ENCODE results near the gene PPP2R3A. TPM values are rescaled to one million over a fixed set of nuclear protein-coding genes. Genes with fewer than 3 reads are reported as not detected.
"Not testable (repeated sequence)": the region's sequence is repeated elsewhere in the genome, so short reads cannot be mapped to it uniquely, and the experiment has no call there.

The PPP2R3A gene
- total RNA-seq, 2 donors from 2014 or later = 11.2 to 22.4 TPM

DNA sequence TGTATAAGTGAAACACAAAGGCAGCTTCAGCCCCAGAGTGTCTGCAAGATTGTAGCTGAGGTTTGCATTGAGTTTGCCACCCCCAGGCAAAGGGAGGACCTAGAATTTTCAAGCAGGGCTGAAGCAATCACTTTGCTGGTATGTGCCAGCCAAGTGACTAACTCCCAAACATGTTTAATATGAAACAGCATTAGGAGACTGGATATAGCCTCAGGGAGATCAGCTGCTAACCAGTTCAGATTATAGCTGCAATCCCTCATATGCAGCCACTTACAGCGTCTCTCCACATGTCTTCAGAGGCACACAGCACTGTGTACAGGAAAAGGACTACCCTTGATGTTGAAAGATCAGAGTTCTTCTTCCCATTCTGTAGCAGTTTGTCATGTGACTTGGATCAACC, 38.4 kb upstream of the PPP2R3A start:
- Histone ChIP-seq H3K4me3 (no peak overlapping the region), H3K4me1 (peaks cover 10% of the 10 kb centered on the region), H3K36me3 (replicated peaks in 1 of 2; ENCODE audit: insufficient read depth in 1 of 2, low read depth in 2 of 2) (no peaks in the 10 kb centered on the region), H3K27ac (no peak overlapping the region), H3K27me3 (no peaks in the 10 kb centered on the region), H3K9me3 (no peaks in the 10 kb centered on the region)
- TF ChIP-seq POLR2A (IDR thresholded peaks at IDR 0.05) (no peak), CTCF (IDR thresholded peaks at IDR 0.05) (no peak)
- DNase-seq (no peak), ATAC-seq (no peak)
- intact Hi-C loops (cut with DNase I) = no loop called here
- 69 to 93% methylated on average over 1 of the region's 1 CpG for WGBS, 2 donors

- WGBS, 2 donors = 71 to 91% methylated on average over 1 of the region's 1 CpG
- ATAC-seq = peak; percentile 18
Measured at GRCh38 chr3:135929670-135930069, 35.9 kb upstream of the PPP2R3A start.

DNA sequence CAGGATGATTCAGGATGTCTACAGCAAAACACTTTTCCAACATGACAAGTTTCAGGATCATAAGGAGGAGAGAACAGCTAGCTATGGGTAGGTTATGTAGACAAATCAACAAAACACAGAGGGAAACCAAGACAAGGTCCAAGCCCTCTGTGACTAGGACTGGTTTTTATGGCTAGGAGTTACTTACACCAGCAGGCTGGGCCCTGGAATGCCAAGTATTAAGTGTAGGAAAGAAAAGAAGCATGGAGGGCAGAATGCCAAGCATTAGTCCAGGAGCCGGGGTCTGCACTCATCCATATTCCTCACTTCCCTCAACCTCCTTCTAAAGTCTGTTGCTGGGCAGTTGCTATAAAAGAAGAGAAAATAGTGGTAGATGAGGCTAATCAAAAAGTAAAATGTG, 35.3 kb upstream of the PPP2R3A start:
- intact Hi-C loops (cut with DNase I) = no loop called here
- Histone ChIP-seq H3K9me3 (no peaks in the 10 kb centered on the region), H3K4me1 (no peaks in the 10 kb centered on the region), H3K36me3 (replicated peaks in 1 of 2; ENCODE audit: insufficient read depth in 1 of 2, low read depth in 2 of 2) (no peaks in the 10 kb centered on the region), H3K27me3 (no peaks in the 10 kb centered on the region), H3K27ac (no peak overlapping the region), H3K4me3 (no peak overlapping the region)
- ATAC-seq (no peak), DNase-seq (no peak)
- no peak for TF ChIP-seq POLR2A (IDR thresholded peaks at IDR 0.05)
- TF ChIP-seq CTCF (IDR thresholded peaks at IDR 0.05) = no peak
- 86 to 91% methylated on average over 1 of the region's 1 CpG for WGBS, 2 donors

More at GRCh38 chr3:135929670-135930069, 35.9 kb upstream of the PPP2R3A start:
- no peaks in the 10 kb centered on the region for H3K9me3 ChIP-seq
- H3K27me3 ChIP-seq = no peaks in the 10 kb centered on the region
- intact Hi-C loops (cut with DNase I) = no loop called here
- DNase-seq = peak; percentile 17 to 44 (median 27)
- no peak overlapping the region for H3K27ac ChIP-seq
- TF ChIP-seq CTCF (IDR thresholded peaks at IDR 0.05) (no peak), POLR2A (IDR thresholded peaks at IDR 0.05) (no peak)
- H3K4me3 ChIP-seq = no peak overlapping the region
- no peaks in the 10 kb centered on the region for H3K36me3 ChIP-seq (replicated peaks in 1 of 2; ENCODE audit: insufficient read depth in 1 of 2, low read depth in 2 of 2)
- no peaks in the 10 kb centered on the region for H3K4me1 ChIP-seq

DNA sequence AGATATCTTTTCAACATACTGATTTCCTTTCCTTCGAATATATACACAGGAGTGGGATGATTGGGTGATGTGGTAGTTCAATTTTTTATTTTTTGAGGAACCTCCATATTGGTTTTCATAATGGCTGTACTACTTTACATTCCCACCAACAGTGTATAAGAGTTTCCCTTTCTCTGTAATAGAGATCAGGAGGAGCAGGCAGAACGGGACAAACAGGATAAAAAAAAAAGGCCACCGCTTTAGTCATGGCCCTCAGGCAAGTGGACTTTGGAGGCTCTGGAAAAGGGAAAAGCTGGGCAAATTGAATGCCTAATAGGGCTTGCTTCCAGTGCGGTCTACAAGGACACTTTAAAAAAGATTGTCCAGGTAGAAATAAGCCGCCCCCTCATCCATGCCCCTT, 30.4 kb upstream of the PPP2R3A start:
- H3K36me3 ChIP-seq (replicated peaks in 1 of 2; ENCODE audit: insufficient read depth in 1 of 2, low read depth in 2 of 2); H3K9me3 ChIP-seq; H3K4me1 ChIP-seq; H3K27me3 ChIP-seq; H3K4me3 ChIP-seq; DNase-seq; intact Hi-C loops (cut with DNase I); ATAC-seq; H3K27ac ChIP-seq: not testable (repeated sequence)
- 79 to 81% methylated on average over 5 of the region's 5 CpGs for WGBS, 2 donors

DNA sequence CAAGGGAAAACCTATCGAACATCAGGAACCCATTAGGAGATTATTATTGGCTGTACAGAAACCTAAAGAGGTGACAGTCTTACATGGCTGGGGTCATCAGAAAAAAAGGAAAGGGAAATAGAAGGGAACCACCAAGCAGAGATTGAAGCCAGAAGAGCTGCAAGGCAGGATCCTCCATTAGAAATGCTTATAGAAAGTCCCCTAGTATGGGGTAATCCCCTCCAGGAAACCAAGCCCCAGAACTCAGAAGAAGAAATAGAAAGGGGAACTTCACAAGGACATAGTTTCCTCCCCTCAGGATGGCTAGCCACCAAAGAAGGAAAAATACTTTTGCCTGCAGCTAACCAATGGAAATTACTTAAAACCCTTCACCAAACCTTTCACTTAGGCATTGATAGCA, 27.8 kb upstream of the PPP2R3A start:
- H3K27ac ChIP-seq; DNase-seq; H3K9me3 ChIP-seq; intact Hi-C loops (cut with DNase I); H3K27me3 ChIP-seq; H3K4me3 ChIP-seq; H3K36me3 ChIP-seq (replicated peaks in 1 of 2; ENCODE audit: insufficient read depth in 1 of 2, low read depth in 2 of 2); ATAC-seq; H3K4me1 ChIP-seq: not testable (repeated sequence)
- 76% methylated on average over 1 of the region's 1 CpG for WGBS, 2 donors

- no peak for DNase-seq
- Histone ChIP-seq H3K27me3 (no peaks in the 10 kb centered on the region), H3K27ac (no peak overlapping the region), H3K4me3 (no peak overlapping the region), H3K9me3 (peaks cover 0 to 5% (median 0%) of the 10 kb centered on the region in 3 donors), H3K36me3 (replicated peaks in 1 of 2; ENCODE audit: insufficient read depth in 1 of 2, low read depth in 2 of 2) (no peaks in the 10 kb centered on the region), H3K4me1 (no peaks in the 10 kb centered on the region)
- WGBS, 2 donors = 85 to 100% methylated on average over 1 to 2 of the region's 2 CpGs
- no peak for TF ChIP-seq POLR2A (IDR thresholded peaks at IDR 0.05)
- TF ChIP-seq CTCF (IDR thresholded peaks at IDR 0.05) = no peak
- ATAC-seq = no peak
- intact Hi-C loops (cut with DNase I) = no loop called here
Measured at GRCh38 chr3:135944831-135945230, 20.7 kb upstream of the PPP2R3A start.

All from body of pancreas (tissue), 4 donors.